Liver (tissue), 9 donors: ENCODE results near the gene IFT57. TPM values are rescaled to one million over a fixed set of nuclear protein-coding genes. Genes with fewer than 3 reads are reported as not detected.

Experiments
- DNase-seq: peaks from one replicate; pipeline ENCODE4 v3.0.0-alpha.2; 2017; ENCODE audit warnings: low spot score
- H3K27ac ChIP-seq, 2 donors: one replicate each; pipeline ENCODE4 v1.7.0; 2013; ENCODE audit warnings: inconsistent platforms in 2 of 2, low read length in 2 of 2, control low read depth in 1 of 2, low read depth in 1 of 2, mild to moderate bottlenecking in 1 of 2
- H3K27me3 ChIP-seq, 4 donors: one replicate each; pipeline versions ENCODE4 v1.6.1 to v1.7.0; 2013; ENCODE audit warnings: low read length in 3 of 4, inconsistent platforms in 1 of 4, mild to moderate bottlenecking in 1 of 4, moderate library complexity in 1 of 4; ENCODE audit not compliant: control insufficient read depth in 4 of 4, insufficient read depth in 4 of 4
- H3K36me3 ChIP-seq, 4 donors: one replicate each; pipeline versions ENCODE4 v1.6.1 to v1.7.0; 2013; ENCODE audit warnings: low read length in 3 of 4, mild to moderate bottlenecking in 3 of 4, low read depth in 1 of 4, moderate library complexity in 1 of 4; ENCODE audit not compliant: control insufficient read depth in 4 of 4, insufficient read depth in 3 of 4
- H3K4me1 ChIP-seq, 4 donors: one replicate each; pipeline versions ENCODE4 v1.6.1 to v1.7.0; 2013; ENCODE audit warnings: low read length in 3 of 4, mild to moderate bottlenecking in 3 of 4, moderate library complexity in 1 of 4; ENCODE audit not compliant: control insufficient read depth in 4 of 4, insufficient read depth in 4 of 4
- H3K4me3 ChIP-seq, 3 donors: one replicate each; pipeline versions ENCODE4 v1.6.1 to v1.7.0; 2013; ENCODE audit warnings: low read length in 3 of 3, control low read depth in 1 of 3, low read depth in 1 of 3, mild to moderate bottlenecking in 1 of 3
- H3K9ac ChIP-seq, 2 donors: one replicate each; pipeline ENCODE4 v1.7.0; 2013; ENCODE audit warnings: low read length in 2 of 2, mild to moderate bottlenecking in 2 of 2, moderate library complexity in 2 of 2, control low read depth in 1 of 2, low read depth in 1 of 2
- H3K9me3 ChIP-seq, 4 donors: one replicate each; pipeline versions ENCODE4 v1.6.1 to v1.7.0; 2013; ENCODE audit warnings: low read length in 3 of 4; ENCODE audit not compliant: control insufficient read depth in 4 of 4
- ATF3 ChIP-seq: IDR thresholded peaks from 2 replicates; pipeline ENCODE4 v1.6.1; 2016; ENCODE audit warnings: antibody characterized with exemption
- EGR1 ChIP-seq, 2 donors: IDR thresholded peaks; 2 replicates each; pipeline ENCODE4 v1.6.1; 2016 to 2018; ENCODE audit warnings: antibody characterized with exemption in 2 of 2, low read depth in 2 of 2
- FOXA1 ChIP-seq: IDR thresholded peaks from 2 replicates; pipeline ENCODE4 v1.6.1; 2016; ENCODE audit warnings: antibody characterized with exemption
- FOXA2 ChIP-seq: IDR thresholded peaks from 2 replicates; pipeline ENCODE4 v1.6.1; 2016; ENCODE audit warnings: antibody characterized with exemption
- GABPA ChIP-seq, 2 donors: IDR thresholded peaks in 1 of 2; conservative IDR thresholded peaks in 1 of 2; 2 replicates each; pipeline ENCODE4 v1.6.1; 2016; ENCODE audit warnings: antibody characterized with exemption in 2 of 2, mild to moderate bottlenecking in 1 of 2, moderate library complexity in 1 of 2
- HNF4A ChIP-seq, 2 donors: conservative IDR thresholded peaks; 2 replicates each; pipeline ENCODE4 v1.6.1; 2016; ENCODE audit warnings: antibody characterized with exemption in 2 of 2, mild to moderate bottlenecking in 2 of 2
- JUND ChIP-seq, 2 donors: IDR thresholded peaks; 2 replicates each; pipeline ENCODE4 v1.6.1; 2016; ENCODE audit warnings: antibody characterized with exemption in 2 of 2
- MAX ChIP-seq: IDR thresholded peaks from 2 replicates; pipeline ENCODE4 v1.6.1; 2016; ENCODE audit warnings: antibody characterized with exemption
- NR2F2 ChIP-seq: IDR thresholded peaks from 2 replicates; pipeline ENCODE4 v1.6.1; 2016; ENCODE audit warnings: antibody characterized with exemption
- RAD21 ChIP-seq, 2 donors: IDR thresholded peaks; 2 replicates each; pipeline ENCODE4 v1.6.1; 2016; ENCODE audit warnings: antibody characterized with exemption in 2 of 2, mild to moderate bottlenecking in 2 of 2
- REST ChIP-seq: IDR thresholded peaks from 2 replicates; pipeline ENCODE4 v1.6.1; 2016; ENCODE audit warnings: antibody characterized with exemption, mild to moderate bottlenecking
- RXRA ChIP-seq, 2 donors: IDR thresholded peaks; 2 replicates each; pipeline ENCODE4 v1.6.1; 2017 to 2018; ENCODE audit warnings: antibody characterized with exemption in 2 of 2, mild to moderate bottlenecking in 1 of 2
- SP1 ChIP-seq: IDR thresholded peaks from 2 replicates; pipeline ENCODE4 v1.6.1; 2018; ENCODE audit warnings: antibody characterized with exemption, mild to moderate bottlenecking
- TAF1 ChIP-seq: conservative IDR thresholded peaks from 2 replicates; pipeline ENCODE4 v1.6.1; 2016; ENCODE audit warnings: antibody characterized with exemption, mild to moderate bottlenecking
- WGBS: extraction: QIAGEN DNeasy Blood & Tissue Kit; methylation state at CpG from one replicate; pipeline ENCODE4 v1.1.7; 2013; 5-methylcytosine and 5-hydroxymethylcytosine counted together
- polyA plus RNA-seq, 2 donors: library from polyadenylated mRNA; stranded (reverse) in 1 of 2; unstranded in 1 of 2; fragments of 200-250 nt in 1 of 2; fragments of >200 nt in 1 of 2; fragmentation: Nextera tagmentation in 1 of 2; extraction: Ambion mirVana in 1 of 2; gene quantifications; one replicate each; pipeline versions ENCODE4 v1.2.1 to v1.2.3, GENCODE V29; 2013 to 2015
- total RNA-seq, 2 donors: library from RNA; depleted of rRNA; stranded (reverse); fragments of >200 nt; gene quantifications; one replicate each; pipeline ENCODE4 v1.2.3, GENCODE V29; 2014
- TF ChIP-seq, protein P1 (sequence below): fragments of 150-350 bp; IDR thresholded peaks from 2 replicates; pipeline ENCODE4 v1.5.1; 2017; ENCODE audit warnings: improper control_type of control experiment, low read depth, low read length; ENCODE audit not compliant: missing input control
- donor health status: healthy.
- donor health status: healthy.
- donor health status: healthy.
- donor health status: healthy.
- donor health status: healthy.

The IFT57 gene
- total and polyA plus RNA-seq, 4 donors = 5.2 to 9.2 (median 7.3) TPM

GRCh38 chr3:108215871-108216270 is 6.4 kb downstream of the IFT57 start:
- Histone ChIP-seq H3K27me3 (no peaks in the 10 kb centered on the region), H3K4me1 (no peaks in the 10 kb centered on the region), H3K4me3 (no peak overlapping the region), H3K9me3 (no peaks in the 10 kb centered on the region), H3K9ac (no peak overlapping the region), H3K27ac (no peak overlapping the region), H3K36me3 (peaks cover 0 to 1% (median 0%) of the 10 kb centered on the region in 4 donors)
- no peak for TF ChIP-seq TAF1
- no peak for TF ChIP-seq REST
- TF ChIP-seq, protein P1, sequence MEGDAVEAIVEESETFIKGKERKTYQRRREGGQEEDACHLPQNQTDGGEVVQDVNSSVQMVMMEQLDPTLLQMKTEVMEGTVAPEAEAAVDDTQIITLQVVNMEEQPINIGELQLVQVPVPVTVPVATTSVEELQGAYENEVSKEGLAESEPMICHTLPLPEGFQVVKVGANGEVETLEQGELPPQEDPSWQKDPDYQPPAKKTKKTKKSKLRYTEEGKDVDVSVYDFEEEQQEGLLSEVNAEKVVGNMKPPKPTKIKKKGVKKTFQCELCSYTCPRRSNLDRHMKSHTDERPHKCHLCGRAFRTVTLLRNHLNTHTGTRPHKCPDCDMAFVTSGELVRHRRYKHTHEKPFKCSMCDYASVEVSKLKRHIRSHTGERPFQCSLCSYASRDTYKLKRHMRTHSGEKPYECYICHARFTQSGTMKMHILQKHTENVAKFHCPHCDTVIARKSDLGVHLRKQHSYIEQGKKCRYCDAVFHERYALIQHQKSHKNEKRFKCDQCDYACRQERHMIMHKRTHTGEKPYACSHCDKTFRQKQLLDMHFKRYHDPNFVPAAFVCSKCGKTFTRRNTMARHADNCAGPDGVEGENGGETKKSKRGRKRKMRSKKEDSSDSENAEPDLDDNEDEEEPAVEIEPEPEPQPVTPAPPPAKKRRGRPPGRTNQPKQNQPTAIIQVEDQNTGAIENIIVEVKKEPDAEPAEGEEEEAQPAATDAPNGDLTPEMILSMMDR = no peak
- TF ChIP-seq RAD21 (IDR thresholded peaks at IDR 0.05) = no peak
- TF ChIP-seq FOXA2 = no peak
- no peak for TF ChIP-seq JUND (IDR thresholded peaks at IDR 0.05)
- no peak for TF ChIP-seq GABPA (IDR thresholded peaks at IDR 0.05 in 1 of 2, conservative IDR thresholded peaks at IDR 0.05 in 1 of 2)
- no peak for DNase-seq
- 74% methylated on average over 1 of the region's 1 CpG for WGBS

DNA sequence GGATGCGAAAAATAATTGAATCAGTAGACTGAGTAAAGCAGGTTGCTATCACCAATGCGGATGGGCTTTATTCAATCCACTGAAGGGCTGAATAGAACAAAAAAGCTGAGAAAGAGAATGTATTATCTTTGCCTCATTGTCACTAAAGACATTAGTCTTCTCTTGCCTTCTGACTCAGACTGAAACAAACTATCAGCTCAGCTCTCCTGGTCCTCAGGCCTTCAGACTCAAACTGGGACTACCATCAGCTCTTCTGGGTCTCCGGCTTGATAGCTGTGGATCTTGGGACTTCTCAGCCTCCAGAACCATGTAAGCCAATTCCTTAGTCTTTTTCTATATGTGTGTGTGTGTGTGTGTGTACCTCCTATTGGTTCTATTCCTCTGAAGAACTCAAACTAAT is 12.6 kb downstream of the IFT57 start:
- Histone ChIP-seq H3K27ac (no peak overlapping the region), H3K4me1 (no peaks in the 10 kb centered on the region), H3K4me3 (no peak overlapping the region), H3K27me3 (no peaks in the 10 kb centered on the region), H3K9me3 (no peaks in the 10 kb centered on the region), H3K9ac (no peak overlapping the region), H3K36me3 (peaks cover 0 to 4% (median under 1%) of the 10 kb centered on the region in 4 donors)
- 91% methylated on average over 3 of the region's 3 CpGs for WGBS
- TF ChIP-seq EGR1 (IDR thresholded peaks at IDR 0.05; ENCODE audit: low read depth in 2 of 2) (no peak), RAD21 (IDR thresholded peaks at IDR 0.05) (no peak), RXRA (IDR thresholded peaks at IDR 0.05) (no peak), GABPA (IDR thresholded peaks at IDR 0.05 in 1 of 2, conservative IDR thresholded peaks at IDR 0.05 in 1 of 2) (no peak)
- DNase-seq = no peak

DNA sequence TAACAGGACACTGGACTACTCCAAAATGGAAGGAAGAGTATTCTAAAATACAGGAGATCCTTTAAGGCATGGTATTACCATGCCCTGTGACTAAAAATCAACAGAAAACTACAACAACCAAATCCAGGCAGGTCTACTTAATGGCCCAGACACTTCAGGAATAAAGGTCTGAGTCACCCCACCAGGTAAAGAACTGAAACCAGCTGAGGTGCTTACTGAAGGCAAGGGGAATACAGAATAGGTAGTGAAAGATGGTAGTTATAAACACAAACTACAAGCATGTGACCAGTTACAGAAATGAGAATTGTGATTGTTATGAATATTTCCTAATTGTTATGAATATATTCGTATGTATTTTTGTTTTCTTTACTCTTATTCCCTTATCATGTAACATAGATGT is 13.4 kb downstream of the IFT57 start:
- H3K9me3 ChIP-seq = no peaks in the 10 kb centered on the region
- no peaks in the 10 kb centered on the region for H3K4me1 ChIP-seq
- TF ChIP-seq MAX (no peak), RXRA (IDR thresholded peaks at IDR 0.05) (no peak), TAF1 (no peak), ATF3 (no peak), FOXA1 (no peak), JUND (IDR thresholded peaks at IDR 0.05) (no peak), FOXA2 (no peak), NR2F2 (no peak), SP1 (no peak), HNF4A (conservative IDR thresholded peaks at IDR 0.05) (no peak)
- TF ChIP-seq, protein P1 = no peak
- no peak overlapping the region for H3K9ac ChIP-seq
- peaks cover 0 to 4% (median under 1%) of the 10 kb centered on the region in 4 donors for H3K36me3 ChIP-seq
- H3K27ac ChIP-seq = no peak overlapping the region
- no peaks in the 10 kb centered on the region for H3K27me3 ChIP-seq
- H3K4me3 ChIP-seq = no peak overlapping the region
- DNase-seq = no peak
- 93% methylated on average over 1 of the region's 1 CpG for WGBS
